Keratinocyte (primary cell): ENCODE measurements around the gene ASMT.

Source experiments
- EZH2 ChIP-seq: IDR thresholded peaks from one replicate; pipeline ENCODE4 v1.6.1; 2012; ENCODE audit warnings: inconsistent platforms, mild to moderate bottlenecking, low read length, moderate library complexity
- TF ChIP-seq, protein P1 (sequence below), 3 experiments: IDR thresholded peaks in 1 of 3; conservative IDR thresholded peaks in 1 of 3; optimal IDR thresholded peaks in 1 of 3; 2 replicates in 2 of 3; 3 replicates in 1 of 3; pipeline versions ENCODE3 to v1.5.1; 2011; ENCODE audit warnings: low read length in 3 of 3, mild to moderate bottlenecking in 3 of 3, moderate library complexity in 2 of 3, control low read depth in 1 of 3, inconsistent platforms in 1 of 3; ENCODE audit not compliant: insufficient read depth in 2 of 3; ENCODE audit errors: extremely low read depth in 1 of 3

- TF ChIP-seq, protein P1, sequence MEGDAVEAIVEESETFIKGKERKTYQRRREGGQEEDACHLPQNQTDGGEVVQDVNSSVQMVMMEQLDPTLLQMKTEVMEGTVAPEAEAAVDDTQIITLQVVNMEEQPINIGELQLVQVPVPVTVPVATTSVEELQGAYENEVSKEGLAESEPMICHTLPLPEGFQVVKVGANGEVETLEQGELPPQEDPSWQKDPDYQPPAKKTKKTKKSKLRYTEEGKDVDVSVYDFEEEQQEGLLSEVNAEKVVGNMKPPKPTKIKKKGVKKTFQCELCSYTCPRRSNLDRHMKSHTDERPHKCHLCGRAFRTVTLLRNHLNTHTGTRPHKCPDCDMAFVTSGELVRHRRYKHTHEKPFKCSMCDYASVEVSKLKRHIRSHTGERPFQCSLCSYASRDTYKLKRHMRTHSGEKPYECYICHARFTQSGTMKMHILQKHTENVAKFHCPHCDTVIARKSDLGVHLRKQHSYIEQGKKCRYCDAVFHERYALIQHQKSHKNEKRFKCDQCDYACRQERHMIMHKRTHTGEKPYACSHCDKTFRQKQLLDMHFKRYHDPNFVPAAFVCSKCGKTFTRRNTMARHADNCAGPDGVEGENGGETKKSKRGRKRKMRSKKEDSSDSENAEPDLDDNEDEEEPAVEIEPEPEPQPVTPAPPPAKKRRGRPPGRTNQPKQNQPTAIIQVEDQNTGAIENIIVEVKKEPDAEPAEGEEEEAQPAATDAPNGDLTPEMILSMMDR (optimal IDR thresholded peaks at IDR 0.05 in 1 of 3, IDR thresholded peaks at IDR 0.05 in 1 of 3, conservative IDR thresholded peaks at IDR 0.05 in 1 of 3; ENCODE audit: extremely low read depth in 1 of 3, insufficient read depth in 2 of 3, low read length in 3 of 3), result no peak
- no peak for TF ChIP-seq EZH2
Measured at GRCh38 chrX:1589356-1590130, 25.3 kb upstream of the ASMT start.
